Tibial nerve (tissue), 4 donors: ENCODE data around the gene CFAP65. TPM values are rescaled to one million over a fixed set of nuclear protein-coding genes. Genes with fewer than 3 reads are reported as not detected.

ENCODE experiments used
- DNase-seq, 2 donors: peaks; one replicate each; pipeline ENCODE4 v3.0.0-alpha.2; 2019; ENCODE audit warnings: low spot score in 2 of 2
- H3K27ac ChIP-seq, 4 donors: fragments of 200-600 bp; sonication (generic) in 3 of 4; one replicate each; pipeline ENCODE4 v1.5.1; 2017 to 2019; ENCODE audit warnings: mild to moderate bottlenecking in 1 of 4
- H3K27me3 ChIP-seq, 2 donors: fragments of 200-600 bp; sonication (generic) in 1 of 2; one replicate each; pipeline versions ENCODE4 v1.5.1 to v1.6.0; 2017 to 2019
- H3K36me3 ChIP-seq, 3 donors: fragments of 200-600 bp; sonication (generic); one replicate each; pipeline ENCODE4 v1.5.1; 2018 to 2019
- H3K4me1 ChIP-seq, 4 donors: fragments of 200-600 bp; sonication (generic) in 3 of 4; one replicate each; pipeline ENCODE4 v1.5.1; 2017 to 2019
- H3K4me3 ChIP-seq, 4 donors: fragments of 200-600 bp; sonication (generic) in 3 of 4; one replicate each; pipeline ENCODE4 v1.5.1; 2017 to 2019; ENCODE audit warnings: mild to moderate bottlenecking in 1 of 4, moderate library complexity in 1 of 4
- H3K9me3 ChIP-seq, 4 donors: fragments of 200-600 bp; sonication (generic) in 3 of 4; one replicate each; pipeline ENCODE4 v1.5.1; 2017 to 2019
- CTCF ChIP-seq, 5 experiments: fragments of 200-600 bp in 3 of 5; fragments of 450-650 bp in 2 of 5; sonication (generic) in 3 of 5; IDR thresholded peaks; one replicate each; pipeline ENCODE4 v1.5.1; 2016 to 2019; ENCODE audit warnings: antibody characterized with exemption in 5 of 5, mild to moderate bottlenecking in 3 of 5, moderate library complexity in 2 of 5
- EP300 ChIP-seq, 2 donors: sonication (generic); formaldehyde crosslinking; IDR thresholded peaks; one replicate each; pipeline ENCODE4 v1.6.1; 2017; ENCODE audit warnings: antibody characterized with exemption in 2 of 2, mild to moderate bottlenecking in 1 of 2
- POLR2A ChIP-seq, 2 donors: fragments of 450-650 bp; IDR thresholded peaks; one replicate each; pipeline ENCODE4 v1.6.1; 2017; ENCODE audit warnings: antibody characterized with exemption in 2 of 2, mild to moderate bottlenecking in 2 of 2, moderate library complexity in 2 of 2
- WGBS, 2 donors: methylation state at CpG; one replicate each; pipeline ENCODE4 v1.1.5; 2018; 5-methylcytosine and 5-hydroxymethylcytosine counted together
- total RNA-seq, 4 donors: library from RNA; depleted of rRNA; stranded (reverse); fragments of >200 nt; gene quantifications; one replicate each; pipeline ENCODE4 v1.1.0, GENCODE V29; 2016

CFAP65 gene
- total RNA-seq, 4 donors from 2014 or later: not detected

DNA sequence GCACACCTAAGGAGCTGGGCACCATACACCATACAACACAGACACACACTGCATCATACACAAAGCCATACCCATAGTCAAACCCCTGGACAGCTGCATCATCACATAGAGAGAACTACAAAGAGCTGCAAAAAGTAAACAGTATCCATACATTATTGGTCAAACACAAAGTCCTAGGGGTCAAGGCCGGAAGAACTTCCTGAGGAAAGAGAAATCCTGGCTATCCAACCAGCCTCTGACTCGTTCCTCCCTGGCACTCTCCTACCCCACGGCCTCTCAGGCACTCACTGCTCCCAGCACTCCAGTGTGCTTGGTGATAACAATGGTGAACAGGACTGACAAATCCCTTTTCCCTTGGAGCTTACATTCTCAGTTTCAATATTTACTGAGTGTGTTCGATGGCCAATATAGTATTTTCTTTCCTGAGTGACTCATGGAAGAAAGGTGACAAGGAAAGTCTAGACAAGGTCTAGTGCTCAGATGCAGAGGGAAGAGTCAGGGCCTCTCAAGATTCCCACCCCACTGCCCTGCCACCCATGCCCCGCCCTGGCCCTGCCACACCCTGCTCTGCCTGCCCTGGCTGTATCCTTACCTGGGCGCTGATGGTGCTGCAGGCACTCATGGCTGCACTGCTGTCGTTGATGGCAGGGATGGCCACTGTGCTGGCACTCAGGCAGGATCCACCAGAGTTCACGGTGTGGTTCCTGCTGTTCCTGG, 3.4 kb downstream of the CFAP65 start:
- Histone ChIP-seq H3K27me3 (peaks cover 0 to 56% of the 10 kb centered on the region in 2 donors), H3K4me1 (peaks cover 0 to 4% (median 0%) of the 10 kb centered on the region in 4 donors), H3K27ac (no peak overlapping the region), H3K4me3 (no peak overlapping the region), H3K36me3 (no peaks in the 10 kb centered on the region), H3K9me3 (no peaks in the 10 kb centered on the region)
- WGBS, 2 donors: 58 to 63% methylated on average over 7 to 8 of the region's 8 CpGs
- no peak for TF ChIP-seq EP300 (IDR thresholded peaks at IDR 0.05)
- no peak for TF ChIP-seq POLR2A (IDR thresholded peaks at IDR 0.05)
- TF ChIP-seq CTCF (IDR thresholded peaks at IDR 0.05): no peak
- no peak for DNase-seq

GRCh38 chr2:219035942-219036341, 5.4 kb downstream of the CFAP65 start:
- WGBS, 2 donors: 74 to 76% methylated on average over 2 of the region's 2 CpGs
- Histone ChIP-seq H3K4me1 (no peaks in the 10 kb centered on the region), H3K36me3 (no peaks in the 10 kb centered on the region), H3K27ac (no peak overlapping the region), H3K27me3 (peaks cover 0 to 55% of the 10 kb centered on the region in 2 donors), H3K9me3 (no peaks in the 10 kb centered on the region), H3K4me3 (no peak overlapping the region)
- TF ChIP-seq CTCF (IDR thresholded peaks at IDR 0.05) (no peak), EP300 (IDR thresholded peaks at IDR 0.05) (no peak)
- no peak for DNase-seq

- WGBS, 2 donors: 56 to 61% methylated on average over 6 of the region's 6 CpGs
- H3K27me3 ChIP-seq: peaks cover 0 to 56% of the 10 kb centered on the region in 2 donors
- DNase-seq: no peak
- TF ChIP-seq POLR2A (IDR thresholded peaks at IDR 0.05): no peak
- no peak for TF ChIP-seq EP300 (IDR thresholded peaks at IDR 0.05)
- no peak for TF ChIP-seq CTCF (IDR thresholded peaks at IDR 0.05)
- H3K27ac ChIP-seq: no peak overlapping the region
- H3K4me3 ChIP-seq: no peak overlapping the region
- no peaks in the 10 kb centered on the region for H3K36me3 ChIP-seq
- H3K9me3 ChIP-seq: no peaks in the 10 kb centered on the region
- H3K4me1 ChIP-seq: no peaks in the 10 kb centered on the region
These were observed 6.5 kb downstream of the CFAP65 start for GRCh38 chr2:219034823-219035222.

GRCh38 chr2:219032051-219032745, 9.1 kb downstream of the CFAP65 start:
- Histone ChIP-seq H3K9me3 (no peaks in the 10 kb centered on the region), H3K4me1 (no peaks in the 10 kb centered on the region), H3K27ac (no peak overlapping the region), H3K27me3 (peaks cover 0 to 32% of the 10 kb centered on the region in 2 donors), H3K4me3 (no peak overlapping the region), H3K36me3 (no peaks in the 10 kb centered on the region)
- DNase-seq: no peak
- TF ChIP-seq EP300 (IDR thresholded peaks at IDR 0.05) (no peak), POLR2A (IDR thresholded peaks at IDR 0.05) (no peak), CTCF (IDR thresholded peaks at IDR 0.05) (no peak)
- 73 to 77% methylated on average over 23 of the region's 23 CpGs for WGBS, 2 donors
